Body of pancreas (tissue), 4 donors: Measurements from ENCODE around the gene KIAA0319L.
"Not testable (repeated sequence)": the region's sequence is repeated elsewhere in the genome, so short reads cannot be mapped to it uniquely, and the experiment has no call there.

Experiments
- CTCF ChIP-seq, 7 experiments: fragments of 450-650 bp in 4 of 7; fragments of 200-600 bp in 3 of 7; sonication (generic) in 3 of 7; IDR thresholded peaks; one replicate each; pipeline ENCODE4 v1.5.1; 2016 to 2019; ENCODE audit warnings: antibody characterized with exemption in 7 of 7
- POLR2A ChIP-seq, 3 donors: fragments of 450-650 bp; IDR thresholded peaks; one replicate each; pipeline ENCODE4 v1.6.1; 2016; ENCODE audit warnings: antibody characterized with exemption in 3 of 3, mild to moderate bottlenecking in 2 of 3

GRCh38 chr1:35473216-35473615 lies 84.0 kb downstream of the KIAA0319L start:
- TF ChIP-seq CTCF, POLR2A (IDR thresholded peaks at IDR 0.05): not testable (repeated sequence)
